Breast epithelium (tissue), 4 donors: ENCODE measurements around the gene GLCCI1. TPM values are rescaled to one million over a fixed set of nuclear protein-coding genes. Genes with fewer than 3 reads are reported as not detected.

Experiments
- DNase-seq, 2 donors: peaks; one replicate each; pipeline ENCODE4 v3.0.0-alpha.2; 2019; ENCODE audit warnings: low spot score in 2 of 2
- H3K27ac ChIP-seq, 2 donors: fragments of 200-600 bp; sonication (generic) in 1 of 2; one replicate each; pipeline ENCODE4 v1.5.1; 2016 to 2019; ENCODE audit warnings: mild to moderate bottlenecking in 1 of 2
- H3K27me3 ChIP-seq, 2 donors: fragments of 200-600 bp; sonication (generic) in 1 of 2; one replicate each; pipeline versions ENCODE4 v1.5.1 to v1.6.0; 2017 to 2019; ENCODE audit warnings: control low read depth in 1 of 2, mild to moderate bottlenecking in 1 of 2
- H3K36me3 ChIP-seq: fragments of 200-600 bp; one replicate; pipeline ENCODE4 v1.5.1; 2019
- H3K4me1 ChIP-seq, 2 donors: fragments of 200-600 bp; sonication (generic); one replicate each; pipeline ENCODE4 v1.5.1; 2016 to 2019; ENCODE audit warnings: control low read depth in 1 of 2
- H3K4me3 ChIP-seq, 3 donors: fragments of 200-600 bp; sonication (generic); 1 replicate in 2 of 3; 2 replicates in 1 of 3; pipeline ENCODE4 v1.5.1; 2016 to 2019; ENCODE audit warnings: mild to moderate bottlenecking in 3 of 3, moderate library complexity in 2 of 3
- H3K9me3 ChIP-seq, 2 donors: fragments of 200-600 bp; sonication (generic) in 1 of 2; one replicate each; pipeline ENCODE4 v1.5.1; 2016 to 2019; ENCODE audit warnings: control low read depth in 1 of 2
- CTCF ChIP-seq, 3 donors: fragments of 450-650 bp; IDR thresholded peaks; one replicate each; pipeline ENCODE4 v1.5.1; 2016 to 2017; ENCODE audit warnings: antibody characterized with exemption in 3 of 3, mild to moderate bottlenecking in 3 of 3, moderate library complexity in 3 of 3
- POLR2A ChIP-seq: fragments of 450-650 bp; IDR thresholded peaks from one replicate; pipeline ENCODE4 v1.6.1; 2016; ENCODE audit warnings: antibody characterized with exemption, mild to moderate bottlenecking, moderate library complexity
- POLR2AphosphoS5 ChIP-seq, 3 donors: sonication (generic); formaldehyde crosslinking; IDR thresholded peaks; one replicate each; pipeline ENCODE4 v1.6.1; 2017; ENCODE audit warnings: antibody characterized with exemption in 3 of 3
- intact Hi-C: fragments of 100-400 bp; cut with DNase I; formaldehyde crosslinking; loops from one replicate; pipeline ENCODE4 v1.15.1; 2023; ENCODE audit warnings: low total_unique reads
- total RNA-seq, 3 donors: library from RNA; depleted of rRNA; stranded (reverse); fragments of >200 nt; gene quantifications; one replicate each; pipeline ENCODE4 v1.1.0, GENCODE V29; 2016

GLCCI1 gene
- total RNA-seq, 3 donors from 2014 or later, result 11.7 to 29.1 (median 18.4) TPM

- TF ChIP-seq POLR2A (no peak), CTCF (IDR thresholded peaks at IDR 0.05) (no peak), POLR2AphosphoS5 (IDR thresholded peaks at IDR 0.05) (no peak)
- no peak overlapping the region for H3K27ac ChIP-seq
- no peaks in the 10 kb centered on the region for H3K27me3 ChIP-seq
- no peak overlapping the region for H3K4me3 ChIP-seq
- intact Hi-C loops, result no loop called here
- H3K36me3 ChIP-seq, result no peaks in the 10 kb centered on the region
- DNase-seq, result no peak
- no peaks in the 10 kb centered on the region for H3K9me3 ChIP-seq
- no peaks in the 10 kb centered on the region for H3K4me1 ChIP-seq
Observed at GRCh38 chr7:7933915-7934526, 34.6 kb upstream of the GLCCI1 start.

- no peak overlapping the region for H3K4me3 ChIP-seq
- intact Hi-C loops, result no loop called here
- no peak for DNase-seq
- H3K4me1 ChIP-seq, result no peaks in the 10 kb centered on the region
- no peaks in the 10 kb centered on the region for H3K36me3 ChIP-seq
- TF ChIP-seq POLR2AphosphoS5 (IDR thresholded peaks at IDR 0.05), result no peak
- no peak for TF ChIP-seq POLR2A
- TF ChIP-seq CTCF (IDR thresholded peaks at IDR 0.05), result no peak
- H3K27ac ChIP-seq, result no peak overlapping the region
- H3K27me3 ChIP-seq, result no peaks in the 10 kb centered on the region
- no peaks in the 10 kb centered on the region for H3K9me3 ChIP-seq
Observed at GRCh38 chr7:7934945-7935344, 33.7 kb upstream of the GLCCI1 start.

GRCh38 chr7:7938471-7938870 is 30.1 kb upstream of the GLCCI1 start:
- intact Hi-C loops, result no loop called here
- Histone ChIP-seq H3K4me3 (no peak overlapping the region), H3K9me3 (no peaks in the 10 kb centered on the region), H3K36me3 (no peaks in the 10 kb centered on the region), H3K4me1 (no peaks in the 10 kb centered on the region), H3K27me3 (no peaks in the 10 kb centered on the region), H3K27ac (no peak overlapping the region)
- TF ChIP-seq POLR2AphosphoS5 (IDR thresholded peaks at IDR 0.05) (no peak), POLR2A (no peak), CTCF (IDR thresholded peaks at IDR 0.05) (no peak)
- DNase-seq, result no peak

GRCh38 chr7:7943951-7944350 is 24.6 kb upstream of the GLCCI1 start:
- intact Hi-C loops, result no loop called here
- no peaks in the 10 kb centered on the region for H3K27me3 ChIP-seq
- no peak for TF ChIP-seq POLR2A
- TF ChIP-seq POLR2AphosphoS5 (IDR thresholded peaks at IDR 0.05), result no peak
- no peak for TF ChIP-seq CTCF (IDR thresholded peaks at IDR 0.05)
- no peaks in the 10 kb centered on the region for H3K9me3 ChIP-seq
- H3K27ac ChIP-seq, result no peak overlapping the region
- DNase-seq, result no peak
- H3K36me3 ChIP-seq, result no peaks in the 10 kb centered on the region
- no peak overlapping the region for H3K4me3 ChIP-seq
- no peaks in the 10 kb centered on the region for H3K4me1 ChIP-seq

GRCh38 chr7:7944619-7945282 is 23.8 kb upstream of the GLCCI1 start:
- H3K4me1 ChIP-seq, result no peaks in the 10 kb centered on the region
- H3K27ac ChIP-seq, result no peak overlapping the region
- intact Hi-C loops, result no loop called here
- H3K27me3 ChIP-seq, result no peaks in the 10 kb centered on the region
- no peaks in the 10 kb centered on the region for H3K36me3 ChIP-seq
- H3K4me3 ChIP-seq, result no peak overlapping the region
- TF ChIP-seq CTCF (IDR thresholded peaks at IDR 0.05) (no peak), POLR2AphosphoS5 (IDR thresholded peaks at IDR 0.05) (no peak), POLR2A (no peak)
- no peak for DNase-seq
- H3K9me3 ChIP-seq, result no peaks in the 10 kb centered on the region
